Ishikawa (cell line): ENCODE results near the gene PHF5A.

Source experiments
- FOXM1 ChIP-seq: IDR thresholded peaks from 2 replicates; pipeline ENCODE4 v1.6.1; 2012; ENCODE audit warnings: low read depth, borderline replicate concordance
- RAD21 ChIP-seq: IDR thresholded peaks from 2 replicates; pipeline ENCODE4 v1.6.1; 2012; ENCODE audit warnings: low read depth
- TAF1 ChIP-seq: IDR thresholded peaks from 2 replicates; pipeline ENCODE4 v1.6.1; 2012; ENCODE audit warnings: low read depth, mild to moderate bottlenecking
- TCF12 ChIP-seq: IDR thresholded peaks from 2 replicates; pipeline ENCODE4 v1.6.1; 2012; ENCODE audit warnings: low read depth

- TF ChIP-seq TAF1 = no peak
- no peak for TF ChIP-seq RAD21
- no peak for TF ChIP-seq TCF12
- no peak for TF ChIP-seq FOXM1
These were observed 19.6 kb upstream of the PHF5A start for GRCh38 chr22:41488076-41488475.
